ENCODE data around the gene REV3L.
"Not testable (repeated sequence)": the region's sequence is repeated elsewhere in the genome, so short reads cannot be mapped to it uniquely, and the experiment has no call there.

The REV3L gene

DNA sequence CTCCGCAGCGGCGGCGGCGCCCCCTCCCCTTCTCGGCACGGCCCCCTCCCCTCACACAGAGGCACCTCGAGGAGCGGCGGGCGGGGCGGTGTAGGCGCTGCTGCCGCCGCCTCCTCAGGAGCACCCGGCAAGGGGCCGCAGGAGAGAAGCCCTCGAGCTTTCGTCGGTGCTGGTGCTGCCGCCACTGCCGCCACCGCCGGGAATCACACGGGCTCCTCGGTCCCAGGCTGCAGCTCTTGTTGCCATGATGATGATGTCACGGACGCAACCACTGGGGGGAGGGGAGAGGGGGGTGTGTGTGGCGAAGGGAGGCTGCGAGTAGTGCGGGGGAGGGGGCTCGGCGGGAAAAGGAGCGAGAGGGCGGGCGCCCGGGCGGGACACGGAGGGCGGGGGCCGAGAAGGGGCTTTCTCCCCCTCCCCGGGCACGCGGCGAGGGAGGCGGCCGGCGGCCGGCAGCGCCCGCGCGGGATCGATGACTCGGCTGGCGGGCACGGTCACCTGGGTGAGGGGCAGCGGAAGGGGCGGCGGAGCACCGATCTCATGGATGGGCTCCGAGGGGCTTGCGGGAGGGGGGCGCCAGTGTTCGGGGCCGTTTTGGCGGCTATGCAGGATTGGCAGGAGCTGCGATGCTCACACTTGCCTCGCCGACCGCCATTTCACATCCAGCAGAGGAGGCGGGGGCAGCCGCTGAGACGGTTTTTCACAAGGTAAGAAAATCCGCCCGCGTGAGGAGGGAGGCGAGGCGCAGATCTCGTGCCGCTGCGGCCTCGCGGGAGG, at the start of gene REV3L:
Gene REV3L (minus strand): TSS at position 260 of the 777 bp plus-strand sequence. CDS start 330 bp downstream, outside the sequence.
- peak; percentile 77 for FAIRE-seq
- peak; percentile 50 for DNase-seq (ENCODE audit: extremely low spot score, insufficient read length, low read depth)

DNA sequence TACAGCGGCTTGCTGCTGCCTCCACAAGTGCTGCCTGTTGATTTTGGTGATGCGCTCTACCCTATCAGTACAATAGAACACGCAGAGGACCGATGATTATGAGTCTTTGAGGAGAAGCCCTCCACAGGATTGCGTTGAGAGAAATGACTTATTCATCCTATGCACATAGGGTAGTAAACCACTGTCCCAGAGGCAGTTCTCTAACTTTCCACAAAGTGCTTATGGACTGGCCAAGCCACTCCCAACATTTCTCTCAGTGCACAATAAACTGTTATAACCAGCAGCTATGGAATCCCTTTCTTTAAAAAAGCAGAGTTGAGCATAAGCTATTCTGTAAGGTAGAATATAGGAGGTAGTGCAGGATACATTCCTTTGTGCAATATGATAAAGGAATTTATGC, 48.2 kb upstream of the REV3L start:
- DNase-seq (ENCODE audit: extremely low spot score, insufficient read length, low read depth) (no peak), FAIRE-seq (no peak)

GRCh38 chr6:111530667-111531066, 47.6 kb upstream of the REV3L start:
- DNase-seq (ENCODE audit: extremely low spot score, insufficient read length, low read depth) (no peak), FAIRE-seq (no peak)

GRCh38 chr6:111530218-111530617, 47.2 kb upstream of the REV3L start:
- DNase-seq (ENCODE audit: extremely low spot score, insufficient read length, low read depth) (no peak), FAIRE-seq (no peak)

DNA sequence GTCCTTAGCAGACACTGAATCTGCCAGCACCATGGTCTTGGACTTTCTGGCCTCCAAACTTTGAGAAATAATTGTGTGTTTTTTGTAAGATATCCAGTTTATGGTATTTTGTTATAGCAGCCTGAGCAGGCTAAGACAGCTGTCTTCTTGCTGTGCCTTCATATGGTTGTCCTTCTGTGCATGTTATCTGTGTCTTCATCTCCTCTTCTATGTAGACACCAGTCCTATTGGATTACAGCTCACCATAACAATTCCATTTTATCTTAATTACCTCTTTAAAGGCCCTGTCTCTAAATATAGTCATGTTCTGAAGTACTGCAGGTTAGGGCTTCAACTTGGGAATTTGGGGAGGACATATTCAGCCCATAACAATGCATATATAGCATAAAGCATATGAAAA, 44.3 kb upstream of the REV3L start:
- DNase-seq (ENCODE audit: extremely low spot score, insufficient read length, low read depth) (no peak), FAIRE-seq (no peak)

- no peak for FAIRE-seq
- DNase-seq (ENCODE audit: extremely low spot score, insufficient read length, low read depth): no peak
These were observed 41.7 kb upstream of the REV3L start for GRCh38 chr6:111524735-111525134.

- no peak for FAIRE-seq
- no peak for DNase-seq (ENCODE audit: extremely low spot score, insufficient read length, low read depth)
These were observed 41.2 kb upstream of the REV3L start for GRCh38 chr6:111524252-111524651.

DNA sequence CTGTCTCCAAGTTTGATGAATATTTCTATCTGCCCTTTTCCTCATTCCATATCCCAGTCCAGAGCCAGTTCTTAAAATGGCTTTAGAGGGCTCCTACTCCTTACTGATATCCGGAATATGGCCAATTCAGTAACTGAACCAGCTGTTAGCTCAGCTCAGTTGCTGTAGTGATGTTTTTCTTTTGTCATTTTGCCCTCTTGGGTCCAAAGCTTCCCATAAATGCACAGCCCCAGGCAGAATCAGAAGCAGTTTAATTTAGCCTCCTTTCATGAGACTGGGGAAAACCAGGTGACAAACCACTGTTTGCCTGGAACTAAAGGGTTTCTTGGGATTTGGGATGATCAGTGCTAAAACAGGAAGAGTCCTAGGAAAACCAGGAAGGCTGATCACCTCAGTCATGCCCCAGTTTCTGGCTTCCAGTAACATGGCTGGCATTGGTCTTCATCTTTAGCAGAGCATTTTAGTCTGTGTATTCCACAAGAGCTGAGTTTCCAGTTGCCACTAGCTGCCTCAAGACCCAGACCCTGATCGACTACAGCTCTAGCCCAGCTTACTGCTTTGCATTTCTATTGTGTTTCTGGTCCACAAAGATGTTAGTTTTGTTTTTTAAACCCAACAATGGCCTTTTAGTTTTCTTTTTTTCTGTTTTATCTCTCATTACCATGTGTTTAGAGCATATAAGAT, 40.6 kb upstream of the REV3L start:
- no peak for FAIRE-seq

GRCh38 chr6:111522393-111523020, 39.5 kb upstream of the REV3L start:
- no peak for FAIRE-seq
- DNase-seq (ENCODE audit: extremely low spot score, insufficient read length, low read depth): no peak

More for the DNA sequence above, 40.6 kb upstream of the REV3L start:
- no peak for DNase-seq (ENCODE audit: extremely low spot score, insufficient read length, low read depth)

- FAIRE-seq (no peak), DNase-seq (ENCODE audit: extremely low spot score, insufficient read length, low read depth) (no peak)
These were observed 38.7 kb upstream of the REV3L start for GRCh38 chr6:111521497-111522270.

- FAIRE-seq (no peak), DNase-seq (ENCODE audit: extremely low spot score, insufficient read length, low read depth) (no peak)
These were observed 37.5 kb upstream of the REV3L start for GRCh38 chr6:111520524-111520923.

GRCh38 chr6:111517965-111518364, 34.9 kb upstream of the REV3L start:
- no peak for DNase-seq (ENCODE audit: extremely low spot score, insufficient read length, low read depth)
- FAIRE-seq: no peak

DNA sequence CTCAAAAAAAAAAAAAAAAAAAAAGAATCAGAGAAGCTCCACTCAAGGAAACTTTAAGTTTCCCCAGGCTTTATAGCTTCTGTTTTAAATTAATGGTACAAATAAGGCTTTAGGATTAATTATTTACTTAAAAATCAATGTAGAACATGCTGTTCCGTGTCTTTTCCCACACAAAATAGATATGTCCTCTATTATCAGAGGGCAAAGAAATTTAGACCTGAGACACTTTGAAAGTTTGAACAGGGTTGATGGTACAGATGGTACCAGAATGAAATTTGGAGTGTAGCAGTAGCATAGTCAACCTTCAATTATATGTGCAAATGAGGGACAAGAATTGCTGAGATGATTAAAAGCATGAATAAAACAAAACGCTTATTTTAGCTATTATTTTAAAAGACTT, 32.2 kb upstream of the REV3L start:
- FAIRE-seq: no peak

GRCh38 chr6:111514531-111514930, 31.5 kb upstream of the REV3L start:
- not testable (repeated sequence) for DNase-seq (ENCODE audit: extremely low spot score, insufficient read length, low read depth); FAIRE-seq

More for the DNA sequence above, 32.2 kb upstream of the REV3L start:
- DNase-seq (ENCODE audit: extremely low spot score, insufficient read length, low read depth): no peak

- DNase-seq (ENCODE audit: extremely low spot score, insufficient read length, low read depth); FAIRE-seq: not testable (repeated sequence)
These were observed 24.2 kb upstream of the REV3L start for GRCh38 chr6:111507219-111507618.

GRCh38 chr6:111505498-111505897, 22.5 kb upstream of the REV3L start:
- not testable (repeated sequence) for FAIRE-seq; DNase-seq (ENCODE audit: extremely low spot score, insufficient read length, low read depth)

GRCh38 chr6:111503660-111504059, 20.6 kb upstream of the REV3L start:
- FAIRE-seq (no peak), DNase-seq (ENCODE audit: extremely low spot score, insufficient read length, low read depth) (no peak)

GRCh38 chr6:111503194-111503593, 20.2 kb upstream of the REV3L start:
- DNase-seq (ENCODE audit: extremely low spot score, insufficient read length, low read depth) (no peak), FAIRE-seq (no peak)

- DNase-seq (ENCODE audit: extremely low spot score, insufficient read length, low read depth) (no peak), FAIRE-seq (no peak)
These were observed 19.1 kb upstream of the REV3L start for GRCh38 chr6:111502154-111502553.

GRCh38 chr6:111499269-111499793, 16.3 kb upstream of the REV3L start:
- DNase-seq (ENCODE audit: extremely low spot score, insufficient read length, low read depth): no peak
- no peak for FAIRE-seq

Measured in GM18507 (cell line).